ENCODE measurements around the gene ATP2A3. TPM values are rescaled to one million over a fixed set of nuclear protein-coding genes. Genes with fewer than 3 reads are reported as not detected.

ATP2A3 gene
- polyA plus RNA-seq, 4 donors = 5.8 to 83.0 (median 24.4) TPM

- peaks cover 0 to 29% (median 2%) of the 10 kb centered on the region in 3 donors for H3K36me3 ChIP-seq (ENCODE audit: control insufficient read depth in 3 of 3, insufficient read depth in 2 of 3, low read depth in 1 of 3, low read length in 3 of 3)
- H3K9me3 ChIP-seq (ENCODE audit: control insufficient read depth in 2 of 2, insufficient read depth in 1 of 2, low read depth in 1 of 2, low read length in 1 of 2) = no peaks in the 10 kb centered on the region
- peaks cover 6 to 67% (median 10%) of the 10 kb centered on the region in 3 donors for H3K4me1 ChIP-seq (ENCODE audit: control insufficient read depth in 3 of 3, insufficient read depth in 2 of 3, low read depth in 1 of 3, low read length in 2 of 3)
- peak overlapping the region in 1 of 3 donors; percentile 61 for H3K27ac ChIP-seq (ENCODE audit: low read depth in 1 of 3, low read length in 2 of 3)
- FAIRE-seq (no peak), DNase-seq (peak; percentile 61 to 81)
- WGBS, 3 donors = 0 to 1% (median 1%) methylated on average over 45 to 96 of the region's 96 CpGs
- H3K4me3 ChIP-seq (ENCODE audit: low read depth in 1 of 3, low read length in 3 of 3) = peak overlapping the region; percentile 30 to 56 (median 45)
- H3K27me3 ChIP-seq (ENCODE audit: control insufficient read depth in 3 of 3, insufficient read depth in 3 of 3, low read length in 3 of 3) = no peaks in the 10 kb centered on the region
These were observed 71.9 kb downstream of the ATP2A3 start for GRCh38 chr17:3892095-3892998.

- 35 to 47% (median 45%) methylated on average over 12 of the region's 12 CpGs for WGBS, 3 donors
- no peaks in the 10 kb centered on the region for H3K27me3 ChIP-seq (ENCODE audit: control insufficient read depth in 3 of 3, insufficient read depth in 3 of 3, low read length in 3 of 3)
- peak overlapping the region in 1 of 3 donors; percentile 52 for H3K27ac ChIP-seq (ENCODE audit: low read depth in 1 of 3, low read length in 2 of 3)
- peaks cover 0 to 23% (median 2%) of the 10 kb centered on the region in 3 donors for H3K36me3 ChIP-seq (ENCODE audit: control insufficient read depth in 3 of 3, insufficient read depth in 2 of 3, low read depth in 1 of 3, low read length in 3 of 3)
- FAIRE-seq = no peak
- peak overlapping the region in 2 of 3 donors; percentile 45 to 56 for H3K4me3 ChIP-seq (ENCODE audit: low read depth in 1 of 3, low read length in 3 of 3)
- H3K9me3 ChIP-seq (ENCODE audit: control insufficient read depth in 2 of 2, insufficient read depth in 1 of 2, low read depth in 1 of 2, low read length in 1 of 2) = no peaks in the 10 kb centered on the region
- peaks cover 6 to 68% (median 10%) of the 10 kb centered on the region in 3 donors for H3K4me1 ChIP-seq (ENCODE audit: control insufficient read depth in 3 of 3, insufficient read depth in 2 of 3, low read depth in 1 of 3, low read length in 2 of 3)
- DNase-seq = no peak
These were observed 72.6 kb downstream of the ATP2A3 start for GRCh38 chr17:3891626-3892094.

GRCh38 chr17:3890878-3891219 is 73.4 kb downstream of the ATP2A3 start:
- Histone ChIP-seq H3K9me3 (ENCODE audit: control insufficient read depth in 2 of 2, insufficient read depth in 1 of 2, low read depth in 1 of 2, low read length in 1 of 2) (no peaks in the 10 kb centered on the region), H3K27me3 (ENCODE audit: control insufficient read depth in 3 of 3, insufficient read depth in 3 of 3, low read length in 3 of 3) (no peaks in the 10 kb centered on the region), H3K4me1 (ENCODE audit: control insufficient read depth in 3 of 3, insufficient read depth in 2 of 3, low read depth in 1 of 3, low read length in 2 of 3) (peaks cover 6 to 65% (median 7%) of the 10 kb centered on the region in 3 donors), H3K4me3 (ENCODE audit: low read depth in 1 of 3, low read length in 3 of 3) (no peak overlapping the region), H3K27ac (ENCODE audit: low read depth in 1 of 3, low read length in 2 of 3) (peak overlapping the region in 1 of 3 donors; percentile 48), H3K36me3 (ENCODE audit: control insufficient read depth in 3 of 3, insufficient read depth in 2 of 3, low read depth in 1 of 3, low read length in 3 of 3) (peaks cover 0 to 17% (median 2%) of the 10 kb centered on the region in 3 donors)
- FAIRE-seq (no peak), DNase-seq (no peak)
- WGBS, 3 donors = 63 to 75% (median 73%) methylated on average over 4 of the region's 4 CpGs

GRCh38 chr17:3890082-3890877 is 74.0 kb downstream of the ATP2A3 start:
- 60 to 67% (median 63%) methylated on average over 21 to 22 of the region's 22 CpGs for WGBS, 3 donors
- H3K27ac ChIP-seq (ENCODE audit: low read depth in 1 of 3, low read length in 2 of 3) = peak overlapping the region in 1 of 3 donors; percentile 48
- no peaks in the 10 kb centered on the region for H3K27me3 ChIP-seq (ENCODE audit: control insufficient read depth in 3 of 3, insufficient read depth in 3 of 3, low read length in 3 of 3)
- peaks cover 6 to 63% (median 7%) of the 10 kb centered on the region in 3 donors for H3K4me1 ChIP-seq (ENCODE audit: control insufficient read depth in 3 of 3, insufficient read depth in 2 of 3, low read depth in 1 of 3, low read length in 2 of 3)
- no peak for FAIRE-seq
- no peak for DNase-seq
- no peaks in the 10 kb centered on the region for H3K9me3 ChIP-seq (ENCODE audit: control insufficient read depth in 2 of 2, insufficient read depth in 1 of 2, low read depth in 1 of 2, low read length in 1 of 2)
- peaks cover 0 to 23% (median 2%) of the 10 kb centered on the region in 3 donors for H3K36me3 ChIP-seq (ENCODE audit: control insufficient read depth in 3 of 3, insufficient read depth in 2 of 3, low read depth in 1 of 3, low read length in 3 of 3)
- H3K4me3 ChIP-seq (ENCODE audit: low read depth in 1 of 3, low read length in 3 of 3) = no peak overlapping the region

GRCh38 chr17:3889325-3890012 is 74.8 kb downstream of the ATP2A3 start:
- no peak for FAIRE-seq
- Histone ChIP-seq H3K4me3 (ENCODE audit: low read depth in 1 of 3, low read length in 3 of 3) (no peak overlapping the region), H3K36me3 (ENCODE audit: control insufficient read depth in 3 of 3, insufficient read depth in 2 of 3, low read depth in 1 of 3, low read length in 3 of 3) (peaks cover 0 to 30% (median 2%) of the 10 kb centered on the region in 3 donors), H3K27ac (ENCODE audit: low read depth in 1 of 3, low read length in 2 of 3) (peak overlapping the region in 1 of 3 donors; percentile 90), H3K27me3 (ENCODE audit: control insufficient read depth in 3 of 3, insufficient read depth in 3 of 3, low read length in 3 of 3) (no peaks in the 10 kb centered on the region), H3K4me1 (ENCODE audit: control insufficient read depth in 3 of 3, insufficient read depth in 2 of 3, low read depth in 1 of 3, low read length in 2 of 3) (peaks cover 4 to 55% (median 7%) of the 10 kb centered on the region in 3 donors), H3K9me3 (ENCODE audit: control insufficient read depth in 2 of 2, insufficient read depth in 1 of 2, low read depth in 1 of 2, low read length in 1 of 2) (no peaks in the 10 kb centered on the region)
- no peak for DNase-seq
- 81 to 89% (median 86%) methylated on average over 17 of the region's 17 CpGs for WGBS, 3 donors

- Histone ChIP-seq H3K27ac (ENCODE audit: low read depth in 1 of 3, low read length in 2 of 3) (peak overlapping the region; percentile 52 to 90 (median 63)), H3K9me3 (ENCODE audit: control insufficient read depth in 2 of 2, insufficient read depth in 1 of 2, low read depth in 1 of 2, low read length in 1 of 2) (no peaks in the 10 kb centered on the region), H3K27me3 (ENCODE audit: control insufficient read depth in 3 of 3, insufficient read depth in 3 of 3, low read length in 3 of 3) (no peaks in the 10 kb centered on the region), H3K4me3 (ENCODE audit: low read depth in 1 of 3, low read length in 3 of 3) (no peak overlapping the region), H3K36me3 (ENCODE audit: control insufficient read depth in 3 of 3, insufficient read depth in 2 of 3, low read depth in 1 of 3, low read length in 3 of 3) (peaks cover 0 to 34% (median 2%) of the 10 kb centered on the region in 3 donors), H3K4me1 (ENCODE audit: control insufficient read depth in 3 of 3, insufficient read depth in 2 of 3, low read depth in 1 of 3, low read length in 2 of 3) (peaks cover 1 to 46% (median 4%) of the 10 kb centered on the region in 3 donors)
- FAIRE-seq (no peak), DNase-seq (peak; percentile 74 to 79)
- WGBS, 3 donors = 31 to 53% (median 38%) methylated on average over 49 to 50 of the region's 50 CpGs
These were observed 75.7 kb downstream of the ATP2A3 start for GRCh38 chr17:3888343-3889171.

GRCh38 chr17:3887804-3888203 is 76.4 kb downstream of the ATP2A3 start:
- no peaks in the 10 kb centered on the region for H3K9me3 ChIP-seq (ENCODE audit: control insufficient read depth in 2 of 2, insufficient read depth in 1 of 2, low read depth in 1 of 2, low read length in 1 of 2)
- no peak overlapping the region for H3K4me3 ChIP-seq (ENCODE audit: low read depth in 1 of 3, low read length in 3 of 3)
- WGBS, 3 donors = 37 to 52% (median 46%) methylated on average over 9 of the region's 9 CpGs
- peaks cover 0 to 43% (median 2%) of the 10 kb centered on the region in 3 donors for H3K4me1 ChIP-seq (ENCODE audit: control insufficient read depth in 3 of 3, insufficient read depth in 2 of 3, low read depth in 1 of 3, low read length in 2 of 3)
- DNase-seq = no peak
- peaks cover 0 to 41% (median 2%) of the 10 kb centered on the region in 3 donors for H3K36me3 ChIP-seq (ENCODE audit: control insufficient read depth in 3 of 3, insufficient read depth in 2 of 3, low read depth in 1 of 3, low read length in 3 of 3)
- peak overlapping the region; percentile 52 to 90 (median 63) for H3K27ac ChIP-seq (ENCODE audit: low read depth in 1 of 3, low read length in 2 of 3)
- no peak for FAIRE-seq
- no peaks in the 10 kb centered on the region for H3K27me3 ChIP-seq (ENCODE audit: control insufficient read depth in 3 of 3, insufficient read depth in 3 of 3, low read length in 3 of 3)
